Activated CD8-positive, alpha-beta memory T cell treated with anti-CD3 and anti-CD28 coated beads for 48 hours (primary cell): ENCODE data around the gene GSG1L.
"Not testable (repeated sequence)": the region's sequence is repeated elsewhere in the genome, so short reads cannot be mapped to it uniquely, and the experiment has no call there.

ENCODE experiments used
- DNase-seq, 3 experiments: peaks; one replicate each; pipeline ENCODE4 v3.0.0-alpha.2; 2020; ENCODE audit warnings: low read depth in 2 of 3, low spot score in 2 of 3

GSG1L gene

DNA sequence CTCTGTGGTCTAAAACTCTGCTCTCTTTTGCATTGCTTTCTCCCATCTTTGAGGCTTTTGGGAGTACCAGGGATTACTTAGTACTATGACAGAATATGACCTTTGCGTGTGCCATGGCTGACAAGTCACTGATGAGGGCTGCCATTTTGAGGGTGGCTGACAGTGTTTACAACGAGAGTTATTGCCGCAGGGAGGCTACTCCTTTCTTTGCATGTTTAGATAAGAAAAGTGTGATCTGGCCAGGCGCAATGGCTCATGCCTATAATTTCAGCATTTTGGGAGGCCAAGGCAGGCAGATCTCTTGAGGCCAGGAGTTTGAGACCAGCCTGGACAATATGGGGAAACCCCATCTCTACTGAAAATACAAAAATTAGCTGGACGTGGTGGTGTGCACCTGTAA lies 77.5 kb downstream of the GSG1L start:
- no peak for DNase-seq

DNA sequence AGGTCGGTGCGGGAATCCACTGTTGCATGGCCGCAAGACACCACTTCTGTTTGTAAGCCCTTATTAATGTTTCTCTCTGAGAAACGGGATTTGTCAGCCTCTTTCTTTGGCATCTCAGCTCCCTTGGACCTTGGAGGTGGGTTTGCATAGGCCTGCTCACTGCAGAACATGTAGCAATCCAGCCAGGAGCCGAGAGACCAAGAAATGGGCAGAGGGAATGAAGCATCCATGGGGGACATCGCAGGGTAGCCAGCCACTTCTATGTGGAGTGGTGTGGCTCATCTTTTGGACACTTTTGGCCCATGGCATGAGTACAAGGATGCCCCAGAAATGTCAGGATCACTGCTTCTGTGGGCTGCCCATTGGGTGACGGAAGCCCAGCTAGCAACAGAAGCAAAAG lies 79.4 kb downstream of the GSG1L start:
- no peak for DNase-seq

DNA sequence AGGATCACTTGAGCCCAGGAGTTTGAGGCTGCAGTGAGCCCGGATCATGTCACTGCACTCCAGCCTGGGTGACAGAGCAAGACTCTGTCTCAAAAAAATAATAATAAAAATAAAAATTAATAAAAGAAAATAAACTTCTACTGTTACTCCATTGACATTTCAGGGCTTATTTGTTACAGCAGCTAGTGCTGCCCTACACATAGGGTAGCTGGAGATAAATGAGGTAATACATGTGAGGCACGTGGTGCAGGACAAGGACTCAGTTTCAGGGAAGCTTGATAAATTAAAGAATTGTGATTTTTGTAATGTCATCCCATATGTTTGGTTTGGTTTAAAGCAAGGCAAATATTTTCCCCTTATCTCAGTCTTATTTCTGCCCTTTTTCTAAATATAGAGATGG lies 80.3 kb downstream of the GSG1L start:
- no peak for DNase-seq

DNA sequence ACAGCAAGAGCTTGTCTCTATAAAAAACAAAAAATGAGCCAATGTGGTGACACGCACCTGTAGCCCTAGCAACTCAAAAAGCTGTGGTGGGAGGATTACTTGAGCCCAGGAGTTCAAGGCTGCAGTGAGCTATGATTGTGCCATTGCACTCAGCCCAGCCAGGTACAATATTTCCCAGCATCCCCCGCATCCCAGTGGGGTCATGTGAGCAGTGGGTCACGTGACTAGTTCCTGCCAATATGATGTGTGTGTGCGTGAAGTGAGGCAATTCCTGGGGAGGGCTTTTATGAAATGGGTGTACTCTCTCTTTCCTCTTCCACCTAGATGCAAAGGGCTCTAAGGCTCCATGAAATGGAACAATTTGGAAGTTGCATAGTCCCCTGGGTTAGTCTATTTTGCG lies 81.3 kb downstream of the GSG1L start:
- DNase-seq, result no peak

DNA sequence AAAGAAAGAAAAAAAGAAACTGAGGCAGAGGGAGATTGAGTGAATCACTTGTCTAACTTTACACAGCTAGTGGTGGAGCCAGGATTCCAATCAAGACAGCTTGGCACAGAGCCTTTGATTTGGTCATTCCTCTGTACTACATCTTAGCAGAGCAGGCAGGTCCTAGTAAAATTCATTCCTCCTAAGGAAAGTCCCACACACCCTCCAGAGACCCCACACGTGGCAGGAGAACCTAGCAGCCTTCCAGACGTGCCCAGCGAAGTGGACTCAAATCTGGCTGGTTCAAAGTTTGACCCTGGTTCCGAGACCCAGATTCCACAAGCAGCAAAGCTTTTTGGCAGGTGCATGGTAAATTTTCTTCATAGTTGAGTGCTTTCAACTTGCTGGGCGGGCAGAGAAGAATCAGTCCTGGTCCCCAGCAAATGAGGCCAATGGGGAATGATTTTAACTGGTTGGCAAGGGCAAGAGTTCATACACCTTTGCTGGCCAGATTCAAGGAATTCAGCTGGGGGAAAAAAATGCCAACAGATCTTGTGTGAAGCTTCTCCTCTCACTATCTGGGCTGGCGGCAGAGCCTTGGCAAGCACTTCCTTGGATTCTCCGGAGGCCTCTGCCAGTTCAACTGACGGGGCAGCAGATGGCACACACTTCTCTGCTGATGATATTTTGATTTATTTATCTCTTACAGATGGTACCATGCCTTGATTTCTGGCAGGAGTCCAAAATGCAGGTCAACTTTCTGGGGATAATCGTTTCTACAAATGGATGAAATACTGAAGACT lies 82.4 kb downstream of the GSG1L start:
- no peak for DNase-seq

DNA sequence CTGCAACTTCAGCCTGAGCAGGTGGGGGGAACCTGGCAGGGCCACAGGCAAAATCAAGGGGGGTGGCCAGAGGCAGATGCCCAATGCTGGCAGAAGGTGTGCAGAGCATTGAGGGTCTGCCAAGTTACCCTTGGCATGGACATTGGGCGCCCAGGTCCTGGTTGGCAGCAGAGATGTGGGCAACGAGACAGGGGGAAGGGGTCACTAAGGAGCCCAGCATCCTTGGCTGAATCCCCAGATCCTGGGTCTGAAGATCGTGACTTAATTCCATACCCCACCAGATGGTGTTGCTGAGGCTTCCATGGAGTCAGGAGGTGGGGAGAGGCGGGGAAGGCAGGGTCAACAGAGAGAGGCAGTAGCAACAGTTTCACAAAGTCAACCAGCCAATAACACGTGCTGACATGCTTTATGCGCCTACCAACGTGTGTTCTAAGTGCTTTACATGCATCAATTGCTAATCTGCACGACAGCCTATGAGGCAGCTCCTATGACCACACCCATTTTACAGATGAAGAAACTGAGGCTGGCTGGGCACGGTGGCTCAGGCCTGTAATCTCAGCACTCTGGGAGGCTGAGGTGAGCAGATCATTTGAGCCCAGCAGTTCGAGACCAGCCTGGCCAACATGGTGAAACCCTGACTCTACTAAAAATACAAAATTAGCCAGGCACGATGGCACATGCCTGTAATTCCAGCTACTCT lies 83.3 kb downstream of the GSG1L start:
- DNase-seq, result no peak

DNA sequence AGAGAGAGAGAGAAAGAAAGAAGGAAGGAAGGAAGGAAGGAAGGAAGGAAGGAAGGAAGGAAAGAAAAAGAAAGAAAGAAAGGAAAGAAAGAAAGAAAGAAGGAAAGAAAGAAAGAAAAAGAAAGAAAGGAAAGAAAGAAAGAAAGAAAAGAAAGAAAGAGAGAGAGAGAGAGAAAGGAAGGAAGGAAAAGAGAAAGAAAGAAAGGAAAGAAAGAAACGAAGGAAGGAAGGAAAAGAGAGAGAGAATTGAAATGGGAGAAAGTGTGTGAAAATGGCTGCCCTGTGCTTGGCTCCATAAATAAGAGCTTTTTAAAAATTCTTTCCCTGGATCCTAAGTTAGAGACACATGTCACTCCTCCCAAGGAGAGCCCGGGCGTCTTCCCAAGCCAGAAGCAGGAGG lies 83.8 kb downstream of the GSG1L start:
- not testable (repeated sequence) for DNase-seq

DNA sequence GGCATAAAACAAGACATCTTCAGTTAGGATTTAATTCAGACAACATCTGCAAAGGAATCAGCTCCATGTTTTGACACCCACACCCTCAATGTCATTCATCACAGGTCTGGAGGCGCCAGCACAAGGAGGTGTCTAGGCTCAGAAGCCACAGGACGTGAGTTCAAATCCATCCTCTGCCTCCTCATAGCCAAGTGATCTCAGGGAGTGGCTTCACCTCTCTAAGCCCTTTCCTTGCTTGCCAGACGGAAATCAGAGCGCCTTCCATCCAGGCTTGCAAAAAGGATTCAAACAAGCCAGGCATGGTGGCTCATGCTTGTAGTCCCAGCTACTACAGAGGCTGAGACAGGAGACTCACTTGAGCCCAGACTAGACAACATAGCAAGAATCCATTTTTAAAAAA lies 84.6 kb downstream of the GSG1L start:
- DNase-seq, result no peak

DNA sequence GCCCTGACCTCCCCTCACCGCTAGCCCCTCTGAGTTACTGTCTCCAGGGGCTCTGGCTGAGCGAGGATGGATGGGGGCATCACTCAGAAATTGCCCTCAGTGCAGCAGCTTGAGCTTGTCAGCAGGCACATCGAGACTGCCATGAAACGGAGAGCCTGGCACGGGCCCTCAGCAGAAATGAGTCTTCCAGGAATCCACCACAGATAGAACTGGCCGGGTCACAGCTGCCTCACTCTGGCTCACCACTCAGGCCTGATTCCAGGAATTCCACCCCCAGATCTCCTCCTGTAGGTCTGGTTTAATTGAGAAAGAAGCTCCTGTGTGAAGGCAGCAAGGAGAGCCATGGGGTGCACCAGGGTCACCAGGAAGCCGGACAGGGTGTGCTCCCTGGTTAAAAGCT lies 85.5 kb downstream of the GSG1L start:
- DNase-seq, result no peak

DNA sequence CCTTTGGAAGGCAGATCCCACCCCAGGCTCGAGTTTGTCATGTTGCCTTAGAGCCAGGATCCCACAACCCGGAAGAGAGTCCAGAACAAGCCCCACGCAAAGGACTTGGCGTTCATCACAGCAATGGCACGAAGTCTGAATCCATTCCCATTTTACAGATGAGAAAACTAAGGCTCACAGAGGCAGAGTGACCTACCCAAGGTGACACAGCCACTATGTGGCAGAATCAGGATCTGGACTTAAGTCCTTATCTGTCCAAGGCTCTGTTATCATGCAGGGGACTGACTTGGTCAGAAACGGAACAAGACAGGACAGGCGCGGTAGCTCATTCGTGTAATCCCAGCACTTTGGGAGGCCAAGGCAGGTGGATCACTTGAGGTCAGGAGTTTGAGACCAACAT lies 86.5 kb downstream of the GSG1L start:
- no peak for DNase-seq

DNA sequence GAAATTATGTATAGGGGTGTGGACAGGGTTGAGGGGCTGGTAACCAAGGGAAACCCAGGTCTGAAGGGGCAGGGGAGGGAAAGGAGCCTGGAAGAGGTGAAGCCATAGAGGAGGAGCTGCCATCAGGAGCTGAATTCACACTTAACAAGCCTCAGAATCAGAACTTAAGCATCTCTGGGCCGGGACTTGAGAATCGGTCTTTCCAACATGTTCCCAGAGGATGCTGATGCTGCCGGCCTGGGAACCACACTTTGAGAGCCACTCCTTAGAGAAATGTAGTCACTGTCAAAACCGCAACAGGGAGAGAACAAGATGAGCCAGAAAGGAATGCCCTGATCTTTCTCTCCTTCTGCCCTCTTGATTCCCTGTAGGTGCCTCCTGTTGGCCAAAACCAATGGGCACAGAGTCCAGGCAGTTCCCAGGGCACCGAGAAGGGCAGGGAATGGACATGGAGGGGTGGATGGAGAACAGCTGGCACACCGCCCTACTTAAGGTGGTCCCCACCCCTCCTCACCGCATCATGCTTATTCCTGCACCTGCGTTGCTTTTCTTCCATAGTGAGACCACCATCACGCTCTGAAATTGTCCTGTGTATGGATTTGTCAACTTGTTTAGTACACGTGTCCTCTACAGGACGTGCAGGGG lies 88.5 kb downstream of the GSG1L start:
- no peak for DNase-seq

DNA sequence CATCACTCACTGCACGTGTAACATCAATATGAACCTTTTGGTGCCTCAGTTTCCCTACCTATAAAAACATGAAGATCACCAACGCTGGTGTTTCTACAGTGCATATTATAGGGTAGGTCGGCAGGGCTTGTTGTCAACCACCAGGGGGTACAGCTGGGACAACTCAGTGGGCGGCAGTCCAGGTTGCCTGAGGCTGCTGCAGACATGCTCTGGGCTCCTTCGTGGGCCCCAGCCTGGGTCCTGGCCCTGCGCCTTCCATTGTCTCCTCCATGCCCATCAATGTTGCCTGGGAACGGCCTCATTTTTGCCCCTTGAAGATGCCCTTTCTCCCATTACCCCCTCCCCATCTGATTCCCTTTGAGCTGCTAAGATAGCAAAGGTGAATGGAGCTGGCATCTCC lies 89.8 kb downstream of the GSG1L start:
- no peak for DNase-seq

DNA sequence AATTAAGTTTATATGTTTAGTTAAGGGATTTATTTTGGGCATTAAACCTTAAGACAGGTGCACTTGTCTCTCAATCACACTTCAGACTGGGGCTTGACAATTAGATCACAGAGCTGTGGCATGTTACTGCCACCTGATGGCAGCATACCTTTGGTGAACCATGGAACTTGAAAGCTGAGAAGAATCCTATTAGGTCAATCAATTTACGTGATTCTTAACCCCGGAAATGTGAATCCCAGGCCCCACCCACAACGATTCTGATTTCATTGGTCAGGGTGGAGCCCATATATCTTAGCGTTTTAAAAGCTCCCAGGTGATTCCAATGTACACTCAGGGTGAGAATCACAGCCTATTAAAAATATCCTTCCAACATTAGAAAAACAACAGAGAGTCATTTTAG lies 91.0 kb downstream of the GSG1L start:
- DNase-seq, result peak in 1 of 3 experiments; percentile 10

DNA sequence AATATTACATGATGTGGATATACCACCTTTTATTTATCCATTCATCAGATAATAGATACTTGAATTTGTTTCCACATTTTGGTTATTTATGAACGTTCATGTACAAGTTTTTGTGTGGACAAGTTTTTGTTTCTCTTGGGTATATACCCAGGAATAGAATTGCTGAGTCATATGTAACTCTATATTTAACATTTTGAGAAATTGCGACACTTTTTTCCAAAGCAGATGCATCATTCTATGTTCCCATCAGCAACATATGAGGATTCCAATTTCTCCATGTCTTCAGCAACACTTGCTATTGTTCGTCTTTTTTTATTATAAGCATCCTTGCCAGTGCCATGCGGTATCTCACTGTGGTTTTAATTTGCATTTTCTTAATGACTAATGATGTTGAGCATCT lies 93.9 kb downstream of the GSG1L start:
- DNase-seq, result no peak

DNA sequence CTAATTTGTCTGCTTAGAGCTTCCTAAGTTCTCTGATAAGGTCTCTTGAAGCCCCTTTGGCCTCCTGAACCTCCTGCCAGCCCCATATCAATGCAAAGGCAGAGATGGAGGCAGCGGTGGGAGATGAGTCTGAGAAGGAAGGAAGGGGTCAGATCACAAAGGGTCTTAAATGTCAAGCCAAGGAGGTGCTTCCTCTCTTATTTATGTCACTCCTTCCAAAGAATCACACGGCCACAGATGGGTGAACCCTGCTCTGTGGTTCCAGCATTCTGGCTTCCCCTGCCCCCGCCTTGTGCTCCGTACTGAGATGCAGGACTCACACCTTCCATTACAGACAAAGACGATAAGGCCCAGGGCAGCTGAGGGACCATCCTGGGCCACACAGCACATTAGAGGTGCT lies 96.3 kb downstream of the GSG1L start:
- DNase-seq, result no peak

DNA sequence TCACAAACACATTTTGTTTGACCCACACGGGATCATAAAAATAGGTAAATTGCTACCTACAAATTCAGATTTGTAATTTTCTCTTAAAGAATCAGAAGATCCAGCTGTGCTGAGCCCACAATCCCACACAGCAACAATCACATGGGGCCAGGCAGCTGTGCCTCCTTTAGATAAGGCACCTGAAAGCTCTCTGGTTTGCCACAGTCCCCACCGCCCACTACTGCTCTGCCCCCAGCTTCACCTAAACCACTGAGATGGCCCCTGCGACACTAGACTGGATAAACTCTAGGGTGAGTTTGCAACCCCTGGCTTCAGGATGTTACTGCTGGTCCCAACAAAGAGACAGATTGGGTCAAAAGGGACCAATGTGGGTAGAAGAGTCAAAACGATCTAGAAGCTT lies 96.8 kb downstream of the GSG1L start:
- DNase-seq, result no peak

DNA sequence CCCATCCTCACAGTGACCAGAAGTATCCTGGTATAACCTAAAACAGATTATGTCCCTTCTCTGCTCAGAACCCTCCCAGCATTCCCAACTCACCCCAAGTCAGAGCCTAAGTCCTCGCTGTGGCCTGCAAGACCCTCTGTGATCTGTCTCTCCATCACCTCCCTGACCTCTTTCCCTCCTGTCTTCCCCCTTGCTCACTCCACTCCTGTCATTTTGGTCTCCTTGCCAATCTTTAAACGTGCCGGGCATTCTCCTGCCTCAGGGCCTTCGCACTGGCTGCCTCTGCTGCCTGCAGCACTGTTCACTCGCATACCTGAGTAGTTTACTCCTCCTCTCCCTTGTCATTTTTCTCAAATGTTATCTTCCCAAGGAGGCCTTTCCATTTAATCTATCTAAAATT lies 97.7 kb downstream of the GSG1L start:
- DNase-seq, result no peak

DNA sequence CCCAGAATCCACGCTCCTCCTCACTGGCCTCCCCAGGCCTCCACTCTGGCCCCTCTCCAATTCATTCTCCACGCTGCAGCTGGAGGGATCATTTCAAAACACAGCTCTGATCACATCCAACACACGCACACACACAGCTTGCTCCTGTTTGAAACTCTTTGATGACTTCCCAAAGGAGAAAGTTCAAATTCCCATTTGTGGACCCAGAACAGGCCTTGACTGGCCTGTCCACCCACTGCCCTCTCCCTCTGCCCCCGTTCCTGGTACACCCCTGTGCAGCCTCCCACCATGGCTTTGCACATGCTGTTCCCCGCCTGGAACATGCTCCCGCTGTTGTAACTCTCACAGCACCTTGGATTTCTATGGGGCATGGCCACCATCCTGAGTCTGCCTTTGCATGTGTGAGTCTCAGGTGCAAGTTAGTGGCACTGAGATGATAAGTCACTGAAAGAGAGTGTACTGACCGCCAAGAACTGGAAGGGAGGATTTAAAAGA lies 100.0 kb downstream of the GSG1L start:
- DNase-seq, result no peak

DNA sequence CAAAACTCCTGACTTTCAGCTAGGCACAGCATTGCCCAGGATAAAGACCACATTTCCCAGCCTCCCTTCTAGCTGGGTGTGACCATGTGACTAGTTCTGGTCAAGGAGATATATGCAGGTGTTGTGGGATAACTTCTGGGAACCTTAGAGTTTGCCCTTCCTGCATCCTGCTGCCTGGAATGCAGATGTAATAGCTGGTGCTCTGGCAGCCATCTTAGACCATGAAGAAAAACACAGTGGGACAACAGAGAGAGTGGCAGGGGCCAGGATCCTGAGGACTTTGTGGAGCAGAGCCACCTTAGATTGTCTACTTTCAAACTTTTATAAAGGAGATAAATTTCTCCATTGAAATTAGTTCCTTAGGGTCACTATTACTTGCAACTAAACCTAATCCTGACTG lies 101.3 kb downstream of the GSG1L start:
- DNase-seq, result no peak

DNA sequence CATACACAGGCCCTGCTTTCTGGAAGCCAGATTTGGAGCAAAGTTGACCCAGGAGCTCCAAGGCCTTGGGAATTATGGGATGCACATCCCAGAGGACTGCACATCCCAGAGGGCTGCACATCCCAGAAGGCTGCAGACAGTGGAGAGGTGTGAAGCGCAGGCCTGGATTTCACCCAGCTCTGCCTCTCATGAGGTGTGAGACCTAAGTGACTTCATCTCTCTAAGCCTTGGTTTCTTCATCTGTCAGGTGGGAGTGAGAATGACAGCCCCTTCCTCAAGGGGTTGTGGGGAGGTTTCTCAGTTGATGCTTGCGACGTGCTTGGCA lies 102.3 kb downstream of the GSG1L start:
- DNase-seq, result no peak

DNA sequence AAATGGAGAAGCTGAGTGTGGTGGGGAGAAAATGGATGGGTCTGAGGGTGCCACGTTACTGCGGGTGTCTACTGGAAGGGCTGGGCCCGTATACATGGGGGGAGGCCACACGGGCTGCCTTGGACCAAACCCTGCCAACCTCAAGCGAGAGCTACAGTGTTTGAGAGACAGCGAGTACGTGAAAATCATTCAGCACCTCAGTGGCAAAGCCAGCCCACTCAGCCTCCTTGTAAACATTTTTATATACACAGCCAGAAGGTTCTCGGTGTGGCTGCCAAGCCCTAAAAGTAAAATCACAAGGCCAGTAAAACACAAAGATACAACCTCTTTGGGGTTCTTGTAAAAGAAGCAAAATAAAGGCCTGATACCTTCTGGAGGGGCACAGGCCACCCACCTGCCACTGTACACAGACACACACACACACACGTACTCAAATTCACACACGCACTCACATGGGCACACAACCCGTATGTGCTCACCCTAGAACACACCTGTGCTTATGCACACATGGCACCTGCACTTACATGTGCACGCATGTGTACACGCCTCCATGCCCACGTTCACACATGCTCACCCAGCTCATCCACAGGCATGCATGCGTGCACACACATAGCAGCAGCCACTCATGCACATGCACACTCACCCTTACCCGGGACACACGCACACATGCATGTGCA lies 102.8 kb downstream of the GSG1L start:
- DNase-seq, result no peak

DNA sequence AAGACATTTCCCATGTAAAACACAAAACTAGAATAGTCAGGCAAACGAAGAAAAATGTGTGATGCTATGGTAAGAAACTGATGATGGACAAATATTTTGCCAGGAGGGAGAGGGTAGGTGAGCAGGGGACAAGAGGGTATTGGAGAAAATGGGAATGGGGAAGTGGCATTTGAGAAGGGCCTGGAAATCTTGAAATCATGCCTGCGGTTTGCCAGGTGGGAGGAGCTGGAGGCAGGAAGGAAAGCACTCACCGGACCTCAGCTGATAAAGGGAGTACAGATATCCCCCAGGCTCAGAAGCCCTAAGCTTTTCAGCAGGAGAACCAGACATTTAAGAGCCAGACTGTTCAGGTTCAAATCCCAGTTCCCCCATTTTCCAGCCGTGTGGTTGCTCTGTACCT lies 103.6 kb downstream of the GSG1L start:
- DNase-seq, result no peak
